Gastrocnemius medialis (tissue), 4 donors: Measurements from ENCODE around the gene UTP4.

ENCODE experiments used
- POLR2A ChIP-seq, 2 donors: fragments of 450-650 bp; IDR thresholded peaks; one replicate each; pipeline ENCODE4 v1.6.1; 2017; ENCODE audit warnings: antibody characterized with exemption in 2 of 2, mild to moderate bottlenecking in 2 of 2, moderate library complexity in 2 of 2
- TF ChIP-seq, protein P1 (sequence below), 5 experiments: fragments of 450-650 bp in 3 of 5; fragments of 200-600 bp in 2 of 5; sonication (generic) in 2 of 5; IDR thresholded peaks in 4 of 5; conservative IDR thresholded peaks in 1 of 5; 1 replicate in 4 of 5; 2 replicates in 1 of 5; pipeline ENCODE4 v1.5.1; 2016 to 2019; ENCODE audit warnings: antibody characterized with exemption in 5 of 5, mild to moderate bottlenecking in 3 of 5, moderate library complexity in 3 of 5

DNA sequence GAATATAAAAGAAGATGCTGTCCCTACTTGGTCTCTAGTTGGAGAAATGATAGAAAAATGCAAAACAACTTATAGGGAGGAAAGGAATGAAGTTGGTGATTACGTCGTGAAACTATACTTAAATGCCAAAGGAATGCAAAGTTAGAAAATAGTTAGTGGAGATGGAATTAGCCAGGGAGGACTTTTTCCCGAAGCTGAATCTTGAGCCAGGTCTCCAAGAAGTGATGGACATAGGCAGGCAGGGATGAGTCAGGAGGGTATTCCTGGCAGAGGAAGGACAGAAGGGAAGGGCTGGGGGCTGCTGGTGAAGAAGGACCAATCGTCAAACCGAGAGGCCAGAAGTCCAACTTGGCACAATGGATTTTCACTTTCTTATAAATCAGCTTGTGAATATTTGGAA, 56.3 kb downstream of the UTP4 start:
- TF ChIP-seq, protein P1, sequence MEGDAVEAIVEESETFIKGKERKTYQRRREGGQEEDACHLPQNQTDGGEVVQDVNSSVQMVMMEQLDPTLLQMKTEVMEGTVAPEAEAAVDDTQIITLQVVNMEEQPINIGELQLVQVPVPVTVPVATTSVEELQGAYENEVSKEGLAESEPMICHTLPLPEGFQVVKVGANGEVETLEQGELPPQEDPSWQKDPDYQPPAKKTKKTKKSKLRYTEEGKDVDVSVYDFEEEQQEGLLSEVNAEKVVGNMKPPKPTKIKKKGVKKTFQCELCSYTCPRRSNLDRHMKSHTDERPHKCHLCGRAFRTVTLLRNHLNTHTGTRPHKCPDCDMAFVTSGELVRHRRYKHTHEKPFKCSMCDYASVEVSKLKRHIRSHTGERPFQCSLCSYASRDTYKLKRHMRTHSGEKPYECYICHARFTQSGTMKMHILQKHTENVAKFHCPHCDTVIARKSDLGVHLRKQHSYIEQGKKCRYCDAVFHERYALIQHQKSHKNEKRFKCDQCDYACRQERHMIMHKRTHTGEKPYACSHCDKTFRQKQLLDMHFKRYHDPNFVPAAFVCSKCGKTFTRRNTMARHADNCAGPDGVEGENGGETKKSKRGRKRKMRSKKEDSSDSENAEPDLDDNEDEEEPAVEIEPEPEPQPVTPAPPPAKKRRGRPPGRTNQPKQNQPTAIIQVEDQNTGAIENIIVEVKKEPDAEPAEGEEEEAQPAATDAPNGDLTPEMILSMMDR (IDR thresholded peaks at IDR 0.05 in 4 of 5, conservative IDR thresholded peaks at IDR 0.05 in 1 of 5): no peak
- no peak for TF ChIP-seq POLR2A (IDR thresholded peaks at IDR 0.05)
